Mucosa of descending colon (tissue), 3 donors: ENCODE data around the gene GREB1. TPM values are rescaled to one million over a fixed set of nuclear protein-coding genes. Genes with fewer than 3 reads are reported as not detected.

Source experiments
- ATAC-seq: fragments of 200-7000 bp; cut with Tn5 transposase; one replicate; pipeline ENCODE4 v1.9.1; 2020; ENCODE audit warnings: mild to moderate bottlenecking, moderate library complexity
- DNase-seq, 3 donors: peaks; one replicate each; pipeline ENCODE4 v3.0.0-alpha.2; 2020
- H3K36me3 ChIP-seq: fragments of 200-600 bp; one replicate; pipeline ENCODE4 v1.8.0; 2021; ENCODE audit warnings: low read depth, mild to moderate bottlenecking
- H3K4me1 ChIP-seq: fragments of 200-600 bp; one replicate; pipeline ENCODE4 v1.8.0; 2021; ENCODE audit warnings: low read depth, mild to moderate bottlenecking
- H3K4me3 ChIP-seq: fragments of 200-600 bp; one replicate; pipeline ENCODE4 v1.8.0; 2021; ENCODE audit warnings: mild to moderate bottlenecking
- H3K9me3 ChIP-seq: fragments of 200-600 bp; one replicate; pipeline ENCODE4 v1.8.0; 2021; ENCODE audit warnings: mild to moderate bottlenecking
- CTCF ChIP-seq: fragments of 200-600 bp; IDR thresholded peaks from one replicate; pipeline ENCODE4 v1.8.0; 2022; ENCODE audit warnings: antibody characterized with exemption, mild to moderate bottlenecking
- intact Hi-C, 2 donors: fragments of 100-400 bp; cut with DNase I in 1 of 2; cut with micrococcal nuclease in 1 of 2; formaldehyde crosslinking; loops; one replicate each; pipeline versions ENCODE4 v1.11.0 to v1.11.1; 2022; cut with DNase I, micrococcal nuclease
- total RNA-seq, 3 donors: library from RNA; stranded (reverse); fragmentation: NEBNext Ultra II Directional in 2 of 3; extraction: Animal tissue kit (Norgen Biotek cat#: 25700) in 2 of 3; gene quantifications; one replicate each; pipeline versions ENCODE4 v1.2.1 to v1.2.4, GENCODE V29; 2021 to 2023
- donor health status: DM: no; HTN: no; CAD: no; lungs with moderate emphysema.
- donor health status: DM: no; HTN: no; CAD: no.
- donor health status: DM: no; HTN: yes; CAD: no.

The GREB1 gene
- total RNA-seq, 3 donors from 2014 or later = 1.4 to 2.5 (median 1.6) TPM

GRCh38 chr2:11573418-11574175, 39.8 kb downstream of the GREB1 start:
- no peak for TF ChIP-seq CTCF
- intact Hi-C loops = no loop called here
- ATAC-seq (no peak), DNase-seq (no peak)
- Histone ChIP-seq H3K4me3 (no peak overlapping the region), H3K4me1 (no peaks in the 10 kb centered on the region), H3K9me3 (no peaks in the 10 kb centered on the region), H3K36me3 (no peaks in the 10 kb centered on the region)

GRCh38 chr2:11574176-11575046, 40.6 kb downstream of the GREB1 start:
- Histone ChIP-seq H3K9me3 (no peaks in the 10 kb centered on the region), H3K4me1 (no peaks in the 10 kb centered on the region), H3K36me3 (no peaks in the 10 kb centered on the region), H3K4me3 (no peak overlapping the region)
- intact Hi-C loops = no loop called here
- no peak for TF ChIP-seq CTCF
- no peak for ATAC-seq
- no peak for DNase-seq

DNA sequence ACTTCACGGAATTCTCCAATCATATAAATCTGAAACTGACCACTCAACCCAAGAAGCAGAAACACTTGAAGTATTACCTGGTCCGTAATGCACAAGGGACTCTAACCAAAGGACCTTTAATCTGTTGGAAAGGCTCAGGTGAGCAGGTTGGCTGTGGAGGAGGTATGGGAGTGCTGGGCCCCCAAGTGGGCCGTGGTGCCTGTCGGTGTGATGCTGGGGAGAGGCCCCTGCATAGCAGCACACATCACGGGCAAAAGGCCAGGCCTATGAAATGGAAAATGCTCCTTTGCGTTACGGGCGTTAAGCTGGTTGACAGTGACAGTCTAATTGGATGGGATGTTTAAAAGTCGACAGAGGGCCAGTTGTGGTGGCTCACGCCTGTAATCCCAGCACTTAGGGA, 42.6 kb downstream of the GREB1 start:
- Histone ChIP-seq H3K36me3 (no peaks in the 10 kb centered on the region), H3K4me3 (no peak overlapping the region), H3K9me3 (no peaks in the 10 kb centered on the region), H3K4me1 (no peaks in the 10 kb centered on the region)
- DNase-seq (no peak), ATAC-seq (no peak)
- TF ChIP-seq CTCF = no peak
- intact Hi-C loops = no loop called here

- ATAC-seq = no peak
- TF ChIP-seq CTCF = no peak
- no peak for DNase-seq
- intact Hi-C loops = no loop called here
- Histone ChIP-seq H3K36me3 (no peaks in the 10 kb centered on the region), H3K4me1 (no peaks in the 10 kb centered on the region), H3K9me3 (no peaks in the 10 kb centered on the region), H3K4me3 (no peak overlapping the region)
Measured at GRCh38 chr2:11577101-11577883, 43.4 kb downstream of the GREB1 start.

- intact Hi-C loops = no loop called here
Measured at GRCh38 chr2:11578081-11578948, 44.5 kb downstream of the GREB1 start.

More at GRCh38 chr2:11578081-11578948, 44.5 kb downstream of the GREB1 start:
- Histone ChIP-seq H3K4me3 (no peak overlapping the region), H3K4me1 (no peaks in the 10 kb centered on the region), H3K36me3 (no peaks in the 10 kb centered on the region), H3K9me3 (no peaks in the 10 kb centered on the region)
- no peak for DNase-seq
- TF ChIP-seq CTCF = no peak
- ATAC-seq = no peak
